Central memory CD8-positive, alpha-beta T cell (primary cell): ENCODE data around the gene PTTG1IP2.

ENCODE experiments used
- ATAC-seq: fragments of 150-1000 bp; cut with Tn5 transposase; replicated peaks from 2 replicates; pipeline ENCODE4 v1.10.0; 2022; ENCODE audit warnings: mild to moderate bottlenecking, moderate FRiP score, moderate number of reproducible peaks; ENCODE audit not compliant: poor library complexity, severe bottlenecking; ENCODE audit errors: extremely low read depth
- DNase-seq, 2 donors: peaks; one replicate each; pipeline ENCODE4 v3.0.0; 2021; ENCODE audit warnings: low spot score in 2 of 2
- H3K27ac Mint-ChIP-seq: one replicate; pipeline ENCODE4 v1.8.0; 2022; ENCODE audit warnings: low read depth, mild to moderate bottlenecking, moderate library complexity, mixed read lengths
- H3K27me3 Mint-ChIP-seq: one replicate; pipeline ENCODE4 v1.8.0; 2022; ENCODE audit warnings: mixed read lengths
- H3K36me3 Mint-ChIP-seq: one replicate; pipeline ENCODE4 v1.8.0; 2022; ENCODE audit warnings: mild to moderate bottlenecking, moderate library complexity, mixed read lengths; ENCODE audit not compliant: insufficient read depth
- H3K4me1 Mint-ChIP-seq: one replicate; pipeline ENCODE4 v1.8.0; 2022; ENCODE audit warnings: mixed read lengths
- H3K4me3 Mint-ChIP-seq: one replicate; pipeline ENCODE4 v1.8.0; 2022; ENCODE audit warnings: mild to moderate bottlenecking, moderate library complexity, mixed read lengths
- H3K9me3 Mint-ChIP-seq: one replicate; pipeline ENCODE4 v1.8.0; 2022; ENCODE audit warnings: mixed read lengths

The PTTG1IP2 gene

DNA sequence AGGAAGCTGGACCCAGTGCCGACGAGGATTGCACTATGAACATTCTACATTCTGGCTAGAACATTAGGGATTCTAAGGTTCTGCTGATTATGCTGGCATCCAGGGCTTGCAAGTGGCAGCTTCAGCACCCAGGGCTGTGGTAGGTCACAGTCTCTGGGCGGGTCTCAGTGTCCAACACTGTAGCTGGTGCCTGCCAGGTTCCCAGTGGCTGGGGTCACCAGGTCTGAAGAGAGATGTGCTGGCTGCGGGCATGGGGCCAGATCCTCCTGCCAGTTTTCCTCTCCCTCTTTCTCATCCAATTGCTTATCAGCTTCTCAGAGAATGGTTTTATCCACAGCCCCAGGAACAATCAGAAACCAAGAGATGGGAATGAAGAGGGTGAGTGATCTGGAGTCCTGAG lies at the start of gene PTTG1IP2:
Gene PTTG1IP2, plus strand, starts transcription at position 86 of the 400 bp plus-strand sequence. Its CDS starts 148 bp downstream, at position 234.
- H3K36me3 Mint-ChIP-seq: no peaks in the 10 kb centered on the region
- no peak within 1 kb of the TSS for H3K27ac Mint-ChIP-seq
- peaks cover 6% of the 10 kb centered on the region for H3K9me3 Mint-ChIP-seq
- peaks cover 47% of the 10 kb centered on the region for H3K27me3 Mint-ChIP-seq
- no peak within 1 kb of the TSS for H3K4me3 Mint-ChIP-seq
- no peak for ATAC-seq
- no peaks in the 10 kb centered on the region for H3K4me1 Mint-ChIP-seq
- DNase-seq: no peak

DNA sequence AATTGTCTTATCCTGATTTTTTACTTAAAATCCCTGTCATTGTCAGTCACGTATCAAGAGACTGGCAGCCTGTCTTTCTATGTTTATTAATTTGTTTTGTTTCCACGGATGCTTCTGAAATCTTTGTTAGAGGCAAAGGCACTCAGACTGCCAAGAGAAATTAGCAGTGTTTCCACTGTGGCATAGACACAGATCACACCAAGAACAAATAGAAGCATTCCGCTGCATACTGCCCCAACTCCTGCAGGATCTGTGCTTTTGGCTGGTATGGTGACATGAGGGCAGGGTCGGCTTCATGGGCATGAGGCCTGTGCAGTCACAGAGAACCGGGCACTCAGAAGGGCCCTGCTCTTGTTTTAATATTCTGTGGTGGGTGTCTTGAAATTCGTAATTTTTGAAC lies 47.8 kb upstream of the PTTG1IP2 start:
- no peak overlapping the region for H3K27ac Mint-ChIP-seq
- H3K36me3 Mint-ChIP-seq: no peaks in the 10 kb centered on the region
- no peaks in the 10 kb centered on the region for H3K4me1 Mint-ChIP-seq
- ATAC-seq: no peak
- no peak for DNase-seq
- H3K9me3 Mint-ChIP-seq: no peaks in the 10 kb centered on the region
- no peaks in the 10 kb centered on the region for H3K27me3 Mint-ChIP-seq
- H3K4me3 Mint-ChIP-seq: no peak overlapping the region

DNA sequence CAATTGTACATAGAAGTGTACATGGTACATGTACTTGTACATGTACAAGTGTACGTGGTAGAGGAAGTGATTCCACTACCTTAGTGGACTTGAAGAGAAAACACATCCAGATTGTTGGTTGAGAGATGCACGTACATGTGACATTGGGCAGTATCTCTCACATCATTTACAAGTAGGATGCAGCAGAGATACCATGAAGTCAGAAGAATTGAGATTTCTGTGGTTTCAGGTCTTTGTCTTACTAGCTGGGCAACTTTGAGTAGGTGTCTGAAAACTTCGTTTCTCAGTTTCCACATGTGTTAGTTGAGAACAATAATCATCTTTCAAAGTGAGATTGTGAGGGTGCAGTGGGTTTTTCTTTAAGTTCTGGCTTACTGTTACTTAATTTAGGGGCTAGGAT lies 44.7 kb upstream of the PTTG1IP2 start:
- no peaks in the 10 kb centered on the region for H3K9me3 Mint-ChIP-seq
- no peak overlapping the region for H3K4me3 Mint-ChIP-seq
- ATAC-seq: no peak
- no peaks in the 10 kb centered on the region for H3K36me3 Mint-ChIP-seq
- no peak for DNase-seq
- no peak overlapping the region for H3K27ac Mint-ChIP-seq
- no peaks in the 10 kb centered on the region for H3K4me1 Mint-ChIP-seq
- H3K27me3 Mint-ChIP-seq: peaks cover 3% of the 10 kb centered on the region

DNA sequence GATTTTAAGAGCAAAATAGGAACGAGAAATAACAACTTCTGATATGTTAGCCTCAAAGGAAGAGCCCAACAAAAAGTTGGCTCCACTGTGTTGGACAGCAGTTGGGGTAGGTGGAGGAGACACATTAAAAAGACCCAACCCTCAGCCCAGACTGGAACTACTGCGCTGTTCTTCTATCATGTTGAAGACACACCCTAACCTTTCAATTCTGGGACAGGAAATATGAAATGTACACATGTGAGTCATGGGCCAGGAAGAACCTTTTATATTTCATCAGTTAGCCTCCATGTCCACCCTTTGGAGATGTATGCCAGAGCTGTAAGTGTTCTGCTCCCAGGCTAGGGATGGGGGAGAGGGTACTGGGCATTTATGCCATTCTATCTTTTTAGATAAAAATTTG lies 44.1 kb upstream of the PTTG1IP2 start:
- ATAC-seq: no peak
- no peak for DNase-seq
- no peak overlapping the region for H3K4me3 Mint-ChIP-seq
- no peaks in the 10 kb centered on the region for H3K36me3 Mint-ChIP-seq
- H3K27me3 Mint-ChIP-seq: peaks cover 9% of the 10 kb centered on the region
- no peaks in the 10 kb centered on the region for H3K9me3 Mint-ChIP-seq
- H3K27ac Mint-ChIP-seq: no peak overlapping the region
- no peaks in the 10 kb centered on the region for H3K4me1 Mint-ChIP-seq

DNA sequence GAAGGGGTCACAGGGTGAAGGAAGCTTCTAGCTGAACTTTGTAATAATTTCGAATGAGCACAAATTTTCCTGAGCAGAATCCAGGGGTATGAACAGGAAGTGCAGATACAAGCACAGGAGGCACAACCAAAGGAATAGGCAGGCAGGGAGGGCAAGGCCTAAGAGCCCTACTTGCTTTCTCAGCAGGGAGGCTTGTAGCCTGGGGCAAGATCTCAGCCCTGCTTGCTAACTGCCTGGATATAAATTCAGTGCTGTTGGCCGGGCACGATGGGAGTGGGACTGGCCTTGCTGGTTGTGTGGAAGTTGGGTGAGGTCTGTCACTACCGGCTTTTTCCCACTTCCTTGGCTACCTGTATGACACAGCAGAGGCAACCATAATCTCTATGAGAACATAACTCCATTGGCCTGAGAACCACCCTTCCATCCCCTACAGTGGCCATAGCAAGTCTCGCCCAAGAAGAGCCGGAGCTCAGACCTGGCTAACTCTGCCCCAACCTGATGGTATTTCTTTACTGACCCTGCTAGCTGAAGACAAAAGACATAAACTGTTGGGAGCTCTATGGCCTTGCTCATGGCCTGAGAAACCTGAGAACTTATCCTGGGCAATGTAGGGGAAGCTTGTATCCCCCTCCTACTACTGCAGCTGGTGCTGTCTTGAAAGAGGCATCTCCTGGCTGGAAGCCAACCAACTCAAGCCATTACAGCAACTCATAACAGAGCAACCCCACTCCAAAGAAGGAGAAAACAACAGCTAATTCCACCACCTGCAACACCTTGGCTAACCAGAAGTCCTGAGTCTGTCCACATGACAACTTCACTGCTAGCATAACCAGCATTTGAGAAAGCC lies 38.6 kb upstream of the PTTG1IP2 start:
- no peak for DNase-seq
- Mint-ChIP-seq H3K4me1 (no peaks in the 10 kb centered on the region), H3K9me3 (no peaks in the 10 kb centered on the region), H3K4me3 (no peak overlapping the region), H3K27me3 (peaks cover 46% of the 10 kb centered on the region), H3K27ac (no peak overlapping the region), H3K36me3 (no peaks in the 10 kb centered on the region)
- ATAC-seq: no peak

DNA sequence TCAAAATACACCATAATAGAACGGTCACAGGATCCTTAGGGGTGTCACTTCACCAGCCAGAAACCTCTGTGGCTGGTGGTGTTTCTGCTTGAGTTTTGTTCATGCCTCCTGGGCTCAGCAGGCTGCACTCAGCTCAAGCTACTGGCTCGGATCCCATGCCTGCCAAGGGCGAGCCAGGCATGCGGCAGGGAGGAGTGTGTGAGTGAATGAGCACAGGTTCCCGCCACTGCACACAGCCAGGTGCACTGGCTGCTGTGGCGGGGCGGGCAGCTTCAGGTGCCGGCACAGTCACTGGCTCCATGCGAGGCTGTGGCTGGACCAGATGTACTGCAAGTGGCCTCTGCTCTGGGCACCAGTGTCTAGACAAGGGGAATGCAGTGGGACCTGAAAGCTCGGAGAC lies 36.7 kb upstream of the PTTG1IP2 start:
- Mint-ChIP-seq H3K9me3 (no peaks in the 10 kb centered on the region), H3K27me3 (peaks cover 65% of the 10 kb centered on the region), H3K4me3 (no peak overlapping the region), H3K4me1 (no peaks in the 10 kb centered on the region), H3K27ac (no peak overlapping the region), H3K36me3 (no peaks in the 10 kb centered on the region)
- DNase-seq: no peak
- no peak for ATAC-seq

DNA sequence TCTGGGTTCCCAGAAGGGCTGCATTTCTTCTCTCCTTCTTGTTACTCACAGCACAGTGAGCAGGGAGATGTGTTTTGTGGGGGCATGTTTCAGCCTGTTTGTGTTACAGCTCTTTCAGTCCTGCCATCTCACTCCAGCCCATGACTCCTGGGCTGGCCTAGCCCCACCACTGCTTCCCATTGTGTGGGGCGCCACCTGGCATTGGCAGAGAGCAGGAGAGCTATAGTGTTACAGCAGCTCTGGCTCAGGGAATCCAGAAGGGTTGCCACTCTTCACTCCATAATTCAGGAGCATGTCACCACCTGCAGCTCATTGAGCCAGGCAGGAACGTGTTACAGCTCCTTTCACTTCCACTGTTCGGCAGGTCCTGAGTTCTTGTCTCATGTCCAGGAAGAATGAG lies 36.2 kb upstream of the PTTG1IP2 start:
- ATAC-seq (no peak), DNase-seq (no peak)
- H3K9me3 Mint-ChIP-seq: no peaks in the 10 kb centered on the region
- no peak overlapping the region for H3K4me3 Mint-ChIP-seq
- H3K27ac Mint-ChIP-seq: no peak overlapping the region
- H3K27me3 Mint-ChIP-seq: peaks cover 66% of the 10 kb centered on the region
- no peaks in the 10 kb centered on the region for H3K36me3 Mint-ChIP-seq
- no peaks in the 10 kb centered on the region for H3K4me1 Mint-ChIP-seq

DNA sequence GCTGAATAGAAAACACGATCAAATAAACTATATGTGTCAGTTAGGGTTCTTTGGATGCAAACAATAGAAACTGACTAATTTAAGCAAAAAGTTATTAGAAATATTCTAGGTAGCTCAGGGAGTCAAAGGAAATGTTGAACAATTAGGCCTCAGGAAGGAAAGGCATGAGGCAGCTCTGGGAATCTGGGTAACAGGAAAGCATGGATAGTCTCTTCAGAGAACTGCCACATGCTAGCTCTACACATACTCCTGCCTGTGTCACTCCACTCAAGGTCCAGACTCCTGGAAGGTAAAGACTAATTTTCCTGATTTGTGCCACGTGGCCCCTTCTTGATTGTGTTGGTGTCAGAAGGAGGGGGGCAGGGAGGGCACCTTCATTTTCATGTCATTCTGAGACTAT lies 23.8 kb upstream of the PTTG1IP2 start:
- Mint-ChIP-seq H3K4me3 (no peak overlapping the region), H3K4me1 (no peaks in the 10 kb centered on the region), H3K9me3 (no peaks in the 10 kb centered on the region), H3K27me3 (peaks cover 23% of the 10 kb centered on the region), H3K36me3 (no peaks in the 10 kb centered on the region), H3K27ac (no peak overlapping the region)
- ATAC-seq (no peak), DNase-seq (no peak)

DNA sequence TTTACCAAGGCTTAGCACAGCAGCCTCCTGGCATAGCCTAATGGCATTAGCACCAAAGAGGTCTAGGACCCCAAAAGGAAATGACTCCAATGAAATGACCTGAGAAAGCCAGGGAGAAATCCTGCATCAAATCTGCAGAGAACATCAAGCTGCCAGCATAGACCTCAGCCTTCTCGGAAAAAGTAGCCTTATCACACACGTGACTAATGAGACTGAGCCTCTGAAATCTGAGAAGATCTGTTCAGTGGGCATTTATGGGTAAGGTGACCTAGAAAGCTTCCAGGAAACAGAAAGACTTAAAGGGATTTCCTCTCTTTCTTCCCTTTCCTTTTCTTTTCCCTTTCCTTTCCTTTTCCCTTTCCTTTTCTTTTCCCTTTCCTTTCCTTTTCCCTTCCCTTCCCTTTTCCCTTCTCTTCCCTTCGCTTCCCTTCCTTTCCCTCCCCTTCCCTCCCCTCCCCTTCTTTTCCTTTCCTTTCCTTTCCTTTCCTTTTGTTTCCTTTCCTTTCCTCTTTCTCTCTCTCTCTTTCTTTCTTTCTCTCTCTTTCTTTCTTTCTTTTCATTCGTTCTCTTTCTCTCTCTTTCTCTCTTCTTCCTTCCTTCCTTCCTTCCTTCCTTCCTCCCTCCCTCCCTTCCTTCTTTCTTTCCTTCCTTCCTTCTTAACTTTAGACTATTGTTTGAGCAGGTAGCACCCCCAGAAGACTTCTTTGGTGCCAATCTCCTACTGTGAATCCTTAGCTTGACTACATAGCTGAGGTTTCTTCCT lies 23.1 kb upstream of the PTTG1IP2 start:
- H3K27me3 Mint-ChIP-seq: peaks cover 23% of the 10 kb centered on the region
- H3K4me3 Mint-ChIP-seq: no peak overlapping the region
- no peaks in the 10 kb centered on the region for H3K9me3 Mint-ChIP-seq
- H3K36me3 Mint-ChIP-seq: no peaks in the 10 kb centered on the region
- no peak for ATAC-seq
- no peak overlapping the region for H3K27ac Mint-ChIP-seq
- DNase-seq: no peak
- no peaks in the 10 kb centered on the region for H3K4me1 Mint-ChIP-seq

DNA sequence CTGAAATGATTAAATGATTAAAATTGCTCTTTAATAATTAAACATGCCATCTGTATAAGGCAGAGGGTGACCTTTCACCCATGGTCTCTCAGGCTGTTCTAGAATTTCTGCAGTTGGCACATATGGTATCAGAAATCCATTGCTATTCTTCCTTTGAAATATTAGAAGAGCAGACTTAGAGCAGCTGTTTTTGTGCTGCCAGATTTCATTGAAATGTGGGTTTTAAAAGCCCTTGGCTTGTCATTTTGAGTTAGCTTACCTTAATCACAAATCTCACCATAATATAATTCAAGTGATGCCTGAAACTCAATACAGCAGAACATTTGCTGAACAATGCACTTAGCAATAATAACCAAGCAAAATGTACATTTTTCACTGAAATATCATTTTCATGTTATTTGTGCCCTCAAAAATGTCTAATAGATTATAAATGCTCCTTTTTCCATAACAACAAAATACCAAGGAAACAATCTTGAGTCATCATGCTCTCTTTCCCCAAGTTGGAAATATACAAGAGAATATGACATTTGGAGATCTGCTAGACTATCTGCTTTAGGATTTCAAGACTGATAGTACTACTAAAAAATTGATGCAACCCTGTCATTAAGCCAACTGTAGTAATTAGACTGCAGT lies 16.1 kb upstream of the PTTG1IP2 start:
- DNase-seq (no peak), ATAC-seq (no peak)
- H3K36me3 Mint-ChIP-seq: no peaks in the 10 kb centered on the region
- peaks cover 8% of the 10 kb centered on the region for H3K4me1 Mint-ChIP-seq
- H3K27ac Mint-ChIP-seq: no peak overlapping the region
- no peaks in the 10 kb centered on the region for H3K9me3 Mint-ChIP-seq
- no peak overlapping the region for H3K4me3 Mint-ChIP-seq
- peaks cover 13% of the 10 kb centered on the region for H3K27me3 Mint-ChIP-seq

DNA sequence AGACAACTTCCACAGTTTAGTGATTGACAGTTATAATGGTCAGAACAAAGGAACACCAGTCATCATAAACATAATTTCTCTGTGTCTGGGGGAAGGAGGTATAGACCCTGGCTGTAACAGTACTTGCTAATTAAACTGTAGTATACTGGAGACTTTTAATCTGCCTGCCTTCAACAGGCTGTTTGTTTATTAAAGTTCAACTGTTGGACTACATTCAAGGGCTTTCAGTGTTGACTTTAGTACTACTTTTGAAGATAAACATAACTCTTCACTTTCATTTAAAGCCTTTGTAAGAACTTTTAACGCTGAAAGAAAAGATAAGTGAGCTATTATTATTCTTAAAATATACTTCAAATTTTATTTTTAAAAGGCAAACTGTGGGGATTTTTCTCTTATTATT lies 15.5 kb upstream of the PTTG1IP2 start:
- no peak for ATAC-seq
- peaks cover 8% of the 10 kb centered on the region for H3K4me1 Mint-ChIP-seq
- no peak for DNase-seq
- H3K27me3 Mint-ChIP-seq: peaks cover 13% of the 10 kb centered on the region
- no peak overlapping the region for H3K27ac Mint-ChIP-seq
- no peaks in the 10 kb centered on the region for H3K36me3 Mint-ChIP-seq
- H3K9me3 Mint-ChIP-seq: no peaks in the 10 kb centered on the region
- H3K4me3 Mint-ChIP-seq: no peak overlapping the region

DNA sequence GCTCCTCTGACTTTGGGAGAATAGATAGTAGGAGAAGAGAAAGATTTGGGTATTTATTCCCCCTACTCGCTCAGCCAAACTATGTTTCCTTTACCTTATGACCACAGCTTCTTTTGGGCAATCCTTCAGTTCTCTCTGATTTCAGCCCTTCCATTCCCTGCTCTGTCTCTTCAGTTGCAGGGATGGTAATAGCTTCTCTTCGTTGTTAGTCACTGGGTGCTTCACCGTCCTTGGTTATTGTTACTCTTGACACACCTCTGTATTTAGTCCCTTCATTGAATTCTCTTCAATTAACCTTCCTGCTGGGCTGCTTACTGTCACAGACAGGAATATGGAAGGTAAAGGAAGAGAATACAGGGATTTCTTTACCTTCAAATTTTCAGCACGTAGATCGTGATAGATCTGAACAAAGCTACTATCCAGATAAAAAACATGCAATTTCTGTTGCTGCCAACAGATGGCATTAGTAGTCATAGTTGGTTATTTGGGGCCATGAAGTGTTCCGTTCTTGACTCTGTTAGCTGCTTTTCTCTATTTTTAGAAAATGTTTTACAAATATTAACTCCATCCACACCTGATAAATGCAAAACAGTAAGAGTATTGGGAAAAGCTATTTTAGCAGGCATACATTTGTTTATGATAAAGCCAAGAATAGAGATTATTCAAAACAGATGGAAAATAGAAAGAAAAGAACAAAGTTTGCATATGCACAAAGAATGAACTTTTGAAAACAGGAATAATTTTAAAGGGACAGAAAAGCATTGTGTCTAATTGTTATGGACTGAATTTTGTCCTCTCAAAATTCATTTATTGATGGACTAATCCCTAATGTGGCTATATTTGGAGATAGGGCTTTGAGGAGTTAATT lies 14.0 kb upstream of the PTTG1IP2 start:
- H3K36me3 Mint-ChIP-seq: no peaks in the 10 kb centered on the region
- peaks cover 13% of the 10 kb centered on the region for H3K27me3 Mint-ChIP-seq
- DNase-seq (no peak), ATAC-seq (no peak)
- peaks cover 8% of the 10 kb centered on the region for H3K4me1 Mint-ChIP-seq
- H3K4me3 Mint-ChIP-seq: peak overlapping the region; percentile 6
- H3K27ac Mint-ChIP-seq: no peak overlapping the region
- no peaks in the 10 kb centered on the region for H3K9me3 Mint-ChIP-seq
